Gastrocnemius medialis (tissue), 4 donors: ENCODE data around the gene GRID2.

Source experiments
- CTCF ChIP-seq, 5 experiments: fragments of 450-650 bp in 3 of 5; fragments of 200-600 bp in 2 of 5; sonication (generic) in 2 of 5; IDR thresholded peaks in 4 of 5; conservative IDR thresholded peaks in 1 of 5; 1 replicate in 4 of 5; 2 replicates in 1 of 5; pipeline ENCODE4 v1.5.1; 2016 to 2019; ENCODE audit warnings: antibody characterized with exemption in 5 of 5, mild to moderate bottlenecking in 3 of 5, moderate library complexity in 3 of 5
- POLR2A ChIP-seq, 2 donors: fragments of 450-650 bp; IDR thresholded peaks; one replicate each; pipeline ENCODE4 v1.6.1; 2017; ENCODE audit warnings: antibody characterized with exemption in 2 of 2, mild to moderate bottlenecking in 2 of 2, moderate library complexity in 2 of 2

GRCh38 chr4:92270908-92271307 is 32.9 kb upstream of the GRID2 start:
- TF ChIP-seq CTCF (IDR thresholded peaks at IDR 0.05 in 4 of 5, conservative IDR thresholded peaks at IDR 0.05 in 1 of 5) (no peak), POLR2A (IDR thresholded peaks at IDR 0.05) (no peak)
